HCT116 (cell line): ENCODE measurements around the gene RGS7. TPM values are rescaled to one million over a fixed set of nuclear protein-coding genes. Genes with fewer than 3 reads are reported as not detected.
"Not testable (repeated sequence)": the region's sequence is repeated elsewhere in the genome, so short reads cannot be mapped to it uniquely, and the experiment has no call there.

Experiments used
- ATAC-seq: fragments of 200-7000 bp; cut with Tn5 transposase; 2 replicates; pipeline ENCODE4 v1.9.1; 2020; ENCODE audit warnings: mild to moderate bottlenecking, moderate library complexity
- BruUV-seq: library from RNA; stranded (reverse); fragments of 400-500 nt; replicated peaks from 2 replicates; lab custom pipeline; 2021; lab: Mats Ljungman, UMichigan
- CTCF ChIA-PET: fragments of 300-600 bp; sonication (Branson Sonifier 250); formaldehyde crosslinking; loops from one replicate; lab custom pipeline; 2021; ENCODE audit warnings: antibody characterized with exemption; lab: Charles Lee
- POLR2A ChIA-PET: fragments of 300-600, 350-600 bp; sonication (Branson Sonifier 250); formaldehyde crosslinking; loops from one replicate; lab custom pipeline; 2021; ENCODE audit warnings: antibody characterized with exemption; lab: Charles Lee
- RAD21 ChIA-PET, 2 experiments: fragments of 300-600 bp; sonication (Branson Sonifier 250); formaldehyde crosslinking; loops; one replicate each; lab custom pipeline; 2023; ENCODE audit warnings: low total read pairs in 2 of 2; ENCODE audit not compliant: uncharacterized antibody in 2 of 2, unreplicated experiment in 2 of 2, low non-redundant PET in 1 of 2; lab: Charles Lee
- DNase-seq: peaks from one replicate; pipeline ENCODE4 v3.0.0-alpha.2; 2010; ENCODE audit warnings: low read depth, low spot score
- H2AFZ ChIP-seq: fragments of 200-600 bp; shearing (Covaris generic), sonication (generic); 2 replicates; pipeline ENCODE4 v1.6.1; 2017; ENCODE audit warnings: low read depth, mixed run types, mixed read lengths, antibody characterized with exemption, low read length; ENCODE audit not compliant: poor library complexity, severe bottlenecking
- H3K27ac ChIP-seq: 2 replicates; pipeline ENCODE4 v1.5.1; 2012; ENCODE audit warnings: low read depth, low read length
- H3K27me3 ChIP-seq: fragments of 200-600 bp; sonication (generic); 2 replicates; pipeline ENCODE4 v1.6.1; 2016; ENCODE audit warnings: mixed run types, low read length, mixed read lengths; ENCODE audit not compliant: insufficient read depth
- H3K36me3 ChIP-seq, 2 experiments: fragments of 200-500 bp in 1 of 2; fragments of 200-600 bp in 1 of 2; sonication (Bioruptor generic) in 1 of 2; sonication (generic) in 1 of 2; 2 replicates each; pipeline versions ENCODE4 v1.5.1 to v1.6.1; 2014 to 2016; ENCODE audit warnings: low read length in 2 of 2, inconsistent platforms in 1 of 2, mixed read lengths in 1 of 2, mixed run types in 1 of 2; ENCODE audit not compliant: insufficient read depth in 2 of 2, control insufficient read depth in 1 of 2
- H3K4me1 ChIP-seq, 2 experiments: fragments of 200-600 bp in 1 of 2; sonication (generic) in 1 of 2; 2 replicates each; pipeline versions ENCODE4 v1.5.1 to v1.6.1; 2012 to 2017; ENCODE audit warnings: low read length in 2 of 2, inconsistent platforms in 1 of 2, mild to moderate bottlenecking in 1 of 2, mixed read lengths in 1 of 2, mixed run types in 1 of 2, moderate library complexity in 1 of 2; ENCODE audit not compliant: insufficient read depth in 2 of 2, control insufficient read depth in 1 of 2
- H3K4me2 ChIP-seq: fragments of 200-600 bp; sonication (generic); 2 replicates; pipeline ENCODE4 v1.6.1; 2017; ENCODE audit warnings: mixed run types, low read length, mixed read lengths
- H3K4me3 ChIP-seq, 2 experiments: fragments of 200-600 bp in 1 of 2; sonication (generic) in 1 of 2; replicated peaks in 1 of 2; 2 replicates each; pipeline ENCODE4 v1.5.1; 2011 to 2016; ENCODE audit warnings: low read length in 2 of 2, control low read depth in 1 of 2, low read depth in 1 of 2, mild to moderate bottlenecking in 1 of 2, mixed read lengths in 1 of 2, mixed run types in 1 of 2
- H3K79me2 ChIP-seq: fragments of 200-600 bp; sonication (generic); 2 replicates; pipeline ENCODE4 v1.6.1; 2017; ENCODE audit warnings: mild to moderate bottlenecking, mixed run types, low read length, moderate library complexity, mixed read lengths; ENCODE audit not compliant: insufficient read depth
- H3K9ac ChIP-seq: fragments of 200-600 bp; sonication (generic); 2 replicates; pipeline ENCODE4 v1.6.1; 2016; ENCODE audit warnings: low read length, mixed read lengths
- H3K9me2 ChIP-seq: fragments of 200-600 bp; sonication (generic), shearing (Covaris generic); 2 replicates; pipeline ENCODE4 v1.6.1; 2017; ENCODE audit warnings: mixed run types, mild to moderate bottlenecking, moderate library complexity; ENCODE audit not compliant: insufficient read depth
- H3K9me3 ChIP-seq, 2 experiments: fragments of 200-500 bp in 1 of 2; fragments of 200-600 bp in 1 of 2; sonication (Bioruptor generic) in 1 of 2; sonication (generic) in 1 of 2; 2 replicates each; pipeline ENCODE4 v1.6.1; 2014 to 2017; ENCODE audit warnings: low read length in 2 of 2, mixed read lengths in 2 of 2, inconsistent platforms in 1 of 2, low read depth in 1 of 2, mild to moderate bottlenecking in 1 of 2, mixed run types in 1 of 2, moderate library complexity in 1 of 2; ENCODE audit not compliant: control insufficient read depth in 1 of 2, insufficient read depth in 1 of 2
- H4K20me1 ChIP-seq: fragments of 200-600 bp; sonication (generic), shearing (Covaris generic); 2 replicates; pipeline ENCODE4 v1.6.1; 2017; ENCODE audit warnings: mixed run types, mild to moderate bottlenecking, moderate library complexity; ENCODE audit not compliant: insufficient read depth
- ELF1 ChIP-seq: IDR thresholded peaks from 2 replicates; pipeline ENCODE4 v1.6.1; 2012; ENCODE audit warnings: low read depth, borderline replicate concordance
- SP1 ChIP-seq: IDR thresholded peaks from 2 replicates; pipeline ENCODE4 v1.6.1; 2012; ENCODE audit warnings: low read depth
- SRF ChIP-seq: IDR thresholded peaks from 2 replicates; pipeline ENCODE4 v1.6.1; 2012; ENCODE audit warnings: low read depth
- ZNF274 ChIP-seq: fragments of 200-500 bp; sonication (Bioruptor generic); IDR thresholded peaks from 2 replicates; pipeline ENCODE4 v1.6.1; 2014; ENCODE audit warnings: mild to moderate bottlenecking, low read depth, low read length, inconsistent platforms
- intact Hi-C: fragments of 100-400 bp; cut with micrococcal nuclease; formaldehyde crosslinking; loops from 2 replicates; pipeline ENCODE4 v1.10.0; 2022
- total RNA-seq: library from RNA; stranded (reverse); gene quantifications from one replicate; pipeline ENCODE4 v1.2.1, GENCODE V29; 2021; ENCODE audit not compliant: unreplicated experiment
- TF ChIP-seq, protein P1 (sequence below), 3 experiments: fragments of 200-600 bp in 1 of 3; sonication (generic) in 1 of 3; IDR thresholded peaks in 2 of 3; conservative IDR thresholded peaks in 1 of 3; 2 replicates each; pipeline ENCODE4 v1.5.1; 2012 to 2017; ENCODE audit warnings: low read depth in 2 of 3, low read length in 2 of 3, antibody characterized with exemption in 1 of 3, borderline replicate concordance in 1 of 3, control low read depth in 1 of 3, mild to moderate bottlenecking in 1 of 3, mixed read lengths in 1 of 3, mixed run types in 1 of 3, moderate library complexity in 1 of 3; ENCODE audit not compliant: insufficient read depth in 1 of 3
- TF ChIP-seq, protein P2 (sequence below): IDR thresholded peaks from 2 replicates; pipeline ENCODE4 v1.6.1; 2011; ENCODE audit warnings: mild to moderate bottlenecking, low read length, moderate library complexity; ENCODE audit not compliant: insufficient replicate concordance; ENCODE audit errors: extremely low read depth

Gene RGS7
- total RNA-seq, 1 experiment from 2014 or later = not detected

DNA sequence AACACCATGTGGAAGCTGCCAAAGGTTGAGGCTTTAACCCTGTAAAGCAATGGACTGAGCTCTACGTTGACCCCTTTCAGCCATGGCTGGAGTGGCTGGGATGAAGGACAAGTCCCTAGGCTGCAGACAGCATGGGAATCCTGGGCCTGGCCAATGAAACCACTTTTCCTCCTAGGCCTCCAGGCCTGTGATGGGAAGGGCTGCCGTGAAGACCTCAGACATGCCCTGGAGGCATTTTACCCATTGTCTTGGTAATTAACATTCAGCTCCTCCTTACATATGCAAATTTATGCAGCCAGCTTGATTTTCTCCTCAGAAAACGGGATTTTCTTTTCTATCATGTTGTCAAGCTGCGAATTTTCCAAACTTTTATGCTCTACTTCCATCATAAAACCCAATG is 214.5 kb downstream of the RGS7 start (continued):
- TF ChIP-seq, protein P1, sequence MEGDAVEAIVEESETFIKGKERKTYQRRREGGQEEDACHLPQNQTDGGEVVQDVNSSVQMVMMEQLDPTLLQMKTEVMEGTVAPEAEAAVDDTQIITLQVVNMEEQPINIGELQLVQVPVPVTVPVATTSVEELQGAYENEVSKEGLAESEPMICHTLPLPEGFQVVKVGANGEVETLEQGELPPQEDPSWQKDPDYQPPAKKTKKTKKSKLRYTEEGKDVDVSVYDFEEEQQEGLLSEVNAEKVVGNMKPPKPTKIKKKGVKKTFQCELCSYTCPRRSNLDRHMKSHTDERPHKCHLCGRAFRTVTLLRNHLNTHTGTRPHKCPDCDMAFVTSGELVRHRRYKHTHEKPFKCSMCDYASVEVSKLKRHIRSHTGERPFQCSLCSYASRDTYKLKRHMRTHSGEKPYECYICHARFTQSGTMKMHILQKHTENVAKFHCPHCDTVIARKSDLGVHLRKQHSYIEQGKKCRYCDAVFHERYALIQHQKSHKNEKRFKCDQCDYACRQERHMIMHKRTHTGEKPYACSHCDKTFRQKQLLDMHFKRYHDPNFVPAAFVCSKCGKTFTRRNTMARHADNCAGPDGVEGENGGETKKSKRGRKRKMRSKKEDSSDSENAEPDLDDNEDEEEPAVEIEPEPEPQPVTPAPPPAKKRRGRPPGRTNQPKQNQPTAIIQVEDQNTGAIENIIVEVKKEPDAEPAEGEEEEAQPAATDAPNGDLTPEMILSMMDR (IDR thresholded peaks at IDR 0.05 in 2 of 3, conservative IDR thresholded peaks at IDR 0.05 in 1 of 3; ENCODE audit: borderline replicate concordance in 1 of 3, insufficient read depth in 1 of 3, low read depth in 2 of 3, low read length in 2 of 3) = no peak
- TF ChIP-seq SP1 (no peak), ZNF274 (no peak)

DNA sequence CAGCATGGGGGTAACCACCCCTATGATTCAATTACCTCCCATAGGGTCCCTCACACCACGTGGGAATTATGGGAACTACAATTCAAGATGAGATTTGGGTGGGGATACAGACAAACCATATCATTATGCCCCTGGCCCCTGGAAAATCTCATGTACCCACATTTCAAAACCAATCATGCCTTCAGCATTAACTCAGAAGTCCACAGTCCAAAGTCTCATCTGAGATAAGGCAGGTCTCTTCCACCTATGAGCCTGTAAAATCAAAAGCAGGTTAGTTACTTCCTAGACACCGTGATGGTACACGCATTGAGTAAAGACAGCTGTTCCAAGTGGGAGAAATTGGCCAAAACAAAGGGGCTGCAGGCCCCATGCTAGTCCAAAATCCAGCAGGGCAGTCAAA is 215.4 kb downstream of the RGS7 start:
- H3K27me3 ChIP-seq, DNase-seq, CTCF ChIA-PET, BruUV-seq, H3K27ac ChIP-seq, H3K79me2 ChIP-seq, intact Hi-C loops, H4K20me1 ChIP-seq, H3K4me3 ChIP-seq, ATAC-seq, H3K4me1 ChIP-seq, RAD21 ChIA-PET, H3K4me2 ChIP-seq, H3K9me2 ChIP-seq, H2AFZ ChIP-seq, H3K36me3 ChIP-seq, POLR2A ChIA-PET, H3K9ac ChIP-seq, H3K9me3 ChIP-seq: not testable (repeated sequence)

DNA sequence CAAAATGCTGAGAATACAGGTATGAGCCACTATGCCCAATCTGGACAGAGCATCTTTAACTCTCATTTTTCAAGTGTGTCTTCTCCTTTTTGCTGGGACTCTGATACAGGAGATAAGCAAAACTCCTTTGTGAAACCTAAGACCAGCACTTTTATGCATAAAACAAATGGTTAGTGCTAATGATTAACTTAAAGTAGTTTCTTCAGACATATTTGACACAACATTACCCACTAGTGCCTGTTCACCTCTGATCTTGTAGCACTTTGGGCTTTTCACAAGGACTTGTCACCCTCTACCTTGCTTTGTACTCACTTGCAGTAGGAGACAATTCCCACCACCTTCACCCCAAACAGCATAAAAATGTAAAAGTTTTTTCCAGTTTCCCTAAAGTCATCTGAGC is 216.3 kb downstream of the RGS7 start:
- no peak overlapping the region for H3K4me3 ChIP-seq
- no peaks in the 10 kb centered on the region for H4K20me1 ChIP-seq
- no peak overlapping the region for H3K27ac ChIP-seq
- ATAC-seq = no peak
- H3K4me1 ChIP-seq = no peaks in the 10 kb centered on the region
- no peaks in the 10 kb centered on the region for H3K27me3 ChIP-seq
- CTCF ChIA-PET = no interaction called here
- TF ChIP-seq SRF (no peak), ZNF274 (no peak), ELF1 (no peak)
- TF ChIP-seq, protein P2, sequence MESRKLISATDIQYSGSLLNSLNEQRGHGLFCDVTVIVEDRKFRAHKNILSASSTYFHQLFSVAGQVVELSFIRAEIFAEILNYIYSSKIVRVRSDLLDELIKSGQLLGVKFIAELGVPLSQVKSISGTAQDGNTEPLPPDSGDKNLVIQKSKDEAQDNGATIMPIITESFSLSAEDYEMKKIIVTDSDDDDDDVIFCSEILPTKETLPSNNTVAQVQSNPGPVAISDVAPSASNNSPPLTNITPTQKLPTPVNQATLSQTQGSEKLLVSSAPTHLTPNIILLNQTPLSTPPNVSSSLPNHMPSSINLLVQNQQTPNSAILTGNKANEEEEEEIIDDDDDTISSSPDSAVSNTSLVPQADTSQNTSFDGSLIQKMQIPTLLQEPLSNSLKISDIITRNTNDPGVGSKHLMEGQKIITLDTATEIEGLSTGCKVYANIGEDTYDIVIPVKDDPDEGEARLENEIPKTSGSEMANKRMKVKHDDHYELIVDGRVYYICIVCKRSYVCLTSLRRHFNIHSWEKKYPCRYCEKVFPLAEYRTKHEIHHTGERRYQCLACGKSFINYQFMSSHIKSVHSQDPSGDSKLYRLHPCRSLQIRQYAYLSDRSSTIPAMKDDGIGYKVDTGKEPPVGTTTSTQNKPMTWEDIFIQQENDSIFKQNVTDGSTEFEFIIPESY = no peak
- intact Hi-C loops = no loop called here
- RAD21 ChIA-PET = no interaction called here
- no peaks in the 10 kb centered on the region for H3K36me3 ChIP-seq
- no peak overlapping the region for H3K4me2 ChIP-seq
- H3K9me2 ChIP-seq = no peaks in the 10 kb centered on the region
- BruUV-seq = no TSS peak
- H3K9me3 ChIP-seq = peaks cover 4 to 6% of the 10 kb centered on the region in 2 experiments; a peak in 2 of 4 replicates
- H3K9ac ChIP-seq = no peak overlapping the region
- H2AFZ ChIP-seq = no peak overlapping the region
- no peak for DNase-seq
- POLR2A ChIA-PET = no interaction called here
- no peaks in the 10 kb centered on the region for H3K79me2 ChIP-seq
